ENCODE data around the gene ZNRF2.

Gene ZNRF2

DNA sequence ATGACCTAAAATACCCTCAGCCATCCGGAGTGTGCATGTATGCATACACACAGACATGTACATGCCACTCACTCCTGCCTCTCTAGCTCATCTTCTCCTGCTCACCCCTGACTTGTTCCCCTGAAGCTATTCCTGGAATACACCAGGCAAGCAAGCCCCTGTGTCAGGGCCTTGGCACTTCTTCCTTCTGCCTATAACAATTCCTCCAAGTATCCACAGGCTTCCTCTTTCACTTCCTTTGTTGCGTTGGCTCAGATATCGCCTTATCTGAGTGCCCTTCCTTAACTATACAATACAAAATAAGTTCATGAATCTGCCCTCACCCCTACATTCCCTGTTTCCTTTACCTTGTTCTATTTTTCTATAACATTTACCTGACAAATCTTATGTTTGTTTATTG, 105.4 kb downstream of the ZNRF2 start:
- Histone ChIP-seq H3K4me1 (ENCODE audit: control insufficient read depth in 5 of 5, insufficient read depth in 5 of 5, low read length in 5 of 5) (peaks cover 0 to 6% (median 0%) of the 10 kb centered on the region in 5 donors), H3K27ac (ENCODE audit: low read depth, low read length) (no peak overlapping the region), H3K27me3 (ENCODE audit: control insufficient read depth in 5 of 5, insufficient read depth in 4 of 5, low read length in 5 of 5) (no peaks in the 10 kb centered on the region), H3K9ac (ENCODE audit: low read length in 5 of 5) (no peak overlapping the region), H3K36me3 (ENCODE audit: control insufficient read depth in 5 of 5, insufficient read depth in 5 of 5, low read length in 5 of 5) (peaks cover 0 to 4% (median 0%) of the 10 kb centered on the region in 5 donors), H3K4me3 (ENCODE audit: low read depth in 1 of 5, low read length in 5 of 5) (no peak overlapping the region), H3K9me3 (ENCODE audit: control insufficient read depth in 5 of 5, low read length in 5 of 5) (no peaks in the 10 kb centered on the region)

DNA sequence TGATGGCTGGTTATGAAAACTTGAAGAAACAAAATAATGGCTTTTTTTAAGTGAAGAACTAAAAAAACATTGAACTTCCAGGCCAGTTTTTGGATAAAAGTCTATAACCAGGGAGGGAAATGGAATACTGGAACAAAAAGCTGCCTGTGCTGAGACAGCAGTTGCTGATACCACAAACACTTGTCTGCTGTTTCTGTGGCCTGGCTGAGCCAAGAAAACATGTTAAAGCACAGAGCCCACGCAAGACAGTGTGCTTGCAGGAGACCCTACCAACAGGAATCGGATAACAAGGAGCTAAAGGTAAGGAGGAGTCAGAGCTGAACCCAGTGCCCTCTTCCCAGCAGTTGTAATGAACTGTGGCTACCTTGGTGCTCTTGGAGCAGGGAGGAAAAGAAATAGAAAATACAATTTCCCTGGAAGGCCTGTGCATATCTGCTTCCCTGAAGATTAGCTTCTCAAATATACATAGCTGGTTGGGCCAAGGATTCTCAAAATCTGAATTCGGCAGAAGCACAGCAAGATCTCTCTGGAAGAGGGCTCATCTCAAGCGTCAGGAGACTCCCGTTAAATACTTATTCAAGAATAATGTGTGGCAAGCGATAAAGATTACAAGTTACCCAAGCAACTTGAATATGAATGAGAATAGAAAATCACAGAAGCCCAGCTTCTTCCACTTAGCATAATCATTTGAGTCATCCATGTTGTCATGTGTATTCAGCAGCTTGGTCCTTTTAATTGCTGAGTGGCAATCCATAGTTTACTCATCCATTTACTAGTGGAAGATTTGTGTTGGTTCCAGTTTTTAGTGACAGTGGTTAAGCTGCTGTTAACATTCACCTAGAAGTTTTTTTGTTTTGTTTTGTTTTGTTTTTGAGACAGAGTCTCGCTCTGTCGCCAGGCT, 106.6 kb downstream of the ZNRF2 start:
- no peaks in the 10 kb centered on the region for H3K9me3 ChIP-seq (ENCODE audit: control insufficient read depth in 5 of 5, low read length in 5 of 5)
- peaks cover 0 to 4% (median 0%) of the 10 kb centered on the region in 5 donors for H3K36me3 ChIP-seq (ENCODE audit: control insufficient read depth in 5 of 5, insufficient read depth in 5 of 5, low read length in 5 of 5)
- H3K27me3 ChIP-seq (ENCODE audit: control insufficient read depth in 5 of 5, insufficient read depth in 4 of 5, low read length in 5 of 5) = no peaks in the 10 kb centered on the region
- peaks cover 0 to 6% (median 0%) of the 10 kb centered on the region in 5 donors for H3K4me1 ChIP-seq (ENCODE audit: control insufficient read depth in 5 of 5, insufficient read depth in 5 of 5, low read length in 5 of 5)
- H3K4me3 ChIP-seq (ENCODE audit: low read depth in 1 of 5, low read length in 5 of 5) = no peak overlapping the region
- no peak overlapping the region for H3K27ac ChIP-seq (ENCODE audit: low read depth, low read length)
- H3K9ac ChIP-seq (ENCODE audit: low read length in 5 of 5) = no peak overlapping the region

DNA sequence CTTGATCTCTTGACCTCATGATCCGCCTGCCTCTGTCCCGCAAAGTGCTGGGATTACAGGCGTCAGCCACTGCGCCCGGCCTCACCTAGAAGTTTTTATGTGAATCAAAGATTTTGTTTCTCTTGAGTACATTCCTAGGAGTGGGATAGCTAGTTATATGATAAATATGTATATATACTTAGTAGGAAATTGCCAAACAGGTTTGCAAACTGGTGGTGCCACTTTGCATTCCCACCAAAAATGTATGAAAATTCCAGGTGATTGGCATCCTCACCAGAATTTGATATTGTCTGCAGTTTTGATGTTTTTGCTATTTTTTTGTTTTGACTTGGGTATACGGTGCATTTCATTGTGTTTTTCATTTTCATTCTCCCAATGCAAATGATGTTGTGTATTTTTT, 107.4 kb downstream of the ZNRF2 start:
- Histone ChIP-seq H3K4me1 (ENCODE audit: control insufficient read depth in 5 of 5, insufficient read depth in 5 of 5, low read length in 5 of 5) (peaks cover 0 to 6% (median 0%) of the 10 kb centered on the region in 5 donors), H3K9me3 (ENCODE audit: control insufficient read depth in 5 of 5, low read length in 5 of 5) (no peaks in the 10 kb centered on the region), H3K4me3 (ENCODE audit: low read depth in 1 of 5, low read length in 5 of 5) (no peak overlapping the region), H3K36me3 (ENCODE audit: control insufficient read depth in 5 of 5, insufficient read depth in 5 of 5, low read length in 5 of 5) (peaks cover 0 to 4% (median 0%) of the 10 kb centered on the region in 5 donors), H3K27me3 (ENCODE audit: control insufficient read depth in 5 of 5, insufficient read depth in 4 of 5, low read length in 5 of 5) (no peaks in the 10 kb centered on the region), H3K9ac (ENCODE audit: low read length in 5 of 5) (no peak overlapping the region), H3K27ac (ENCODE audit: low read depth, low read length) (no peak overlapping the region)

DNA sequence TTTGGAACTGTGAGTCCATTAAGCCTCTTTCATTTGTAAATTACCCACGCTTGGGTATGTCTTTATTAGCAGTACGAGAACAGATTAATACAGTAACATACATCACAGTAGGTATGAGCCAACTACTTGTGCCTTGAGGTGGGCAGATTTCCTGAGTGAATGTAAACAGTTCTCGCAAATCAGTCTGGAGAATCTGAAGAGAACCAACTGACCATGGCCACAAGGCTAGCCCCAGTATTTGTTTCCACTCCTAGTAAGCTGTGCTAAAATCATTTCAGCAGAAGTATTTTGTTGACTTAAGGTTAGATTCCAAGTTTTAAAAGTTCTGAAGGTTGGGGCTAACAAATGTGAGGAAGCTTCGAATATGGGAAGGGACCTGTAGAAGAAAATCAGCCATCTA, 111.3 kb downstream of the ZNRF2 start:
- Histone ChIP-seq H3K4me1 (ENCODE audit: control insufficient read depth in 5 of 5, insufficient read depth in 5 of 5, low read length in 5 of 5) (no peaks in the 10 kb centered on the region), H3K9ac (ENCODE audit: low read length in 5 of 5) (no peak overlapping the region), H3K27me3 (ENCODE audit: control insufficient read depth in 5 of 5, insufficient read depth in 4 of 5, low read length in 5 of 5) (no peaks in the 10 kb centered on the region), H3K4me3 (ENCODE audit: low read depth in 1 of 5, low read length in 5 of 5) (no peak overlapping the region), H3K36me3 (ENCODE audit: control insufficient read depth in 5 of 5, insufficient read depth in 5 of 5, low read length in 5 of 5) (no peaks in the 10 kb centered on the region), H3K27ac (ENCODE audit: low read depth, low read length) (no peak overlapping the region), H3K9me3 (ENCODE audit: control insufficient read depth in 5 of 5, low read length in 5 of 5) (no peaks in the 10 kb centered on the region)

DNA sequence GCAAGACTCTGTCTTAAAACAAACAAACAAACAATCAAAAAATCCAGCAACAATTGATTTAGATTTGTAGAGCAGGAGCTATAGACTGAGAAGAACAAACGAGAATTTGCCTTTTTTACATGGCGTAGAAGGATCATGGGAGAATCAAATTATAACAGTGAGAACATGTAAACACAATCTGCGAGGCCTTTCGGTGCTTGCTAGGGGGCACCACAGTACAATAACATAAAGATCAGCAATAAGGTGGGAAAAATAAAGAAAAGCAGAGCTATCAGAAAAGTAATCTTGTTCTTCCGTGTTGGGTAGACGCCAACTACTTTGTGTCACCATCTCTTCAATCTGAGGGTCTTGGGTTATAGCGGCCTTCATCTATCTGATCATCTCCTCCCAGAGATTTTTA, 112.0 kb downstream of the ZNRF2 start:
- Histone ChIP-seq H3K27me3 (ENCODE audit: control insufficient read depth in 5 of 5, insufficient read depth in 4 of 5, low read length in 5 of 5) (no peaks in the 10 kb centered on the region), H3K4me3 (ENCODE audit: low read depth in 1 of 5, low read length in 5 of 5) (no peak overlapping the region), H3K27ac (ENCODE audit: low read depth, low read length) (no peak overlapping the region), H3K9me3 (ENCODE audit: control insufficient read depth in 5 of 5, low read length in 5 of 5) (no peaks in the 10 kb centered on the region), H3K36me3 (ENCODE audit: control insufficient read depth in 5 of 5, insufficient read depth in 5 of 5, low read length in 5 of 5) (no peaks in the 10 kb centered on the region), H3K4me1 (ENCODE audit: control insufficient read depth in 5 of 5, insufficient read depth in 5 of 5, low read length in 5 of 5) (no peaks in the 10 kb centered on the region), H3K9ac (ENCODE audit: low read length in 5 of 5) (no peak overlapping the region)

DNA sequence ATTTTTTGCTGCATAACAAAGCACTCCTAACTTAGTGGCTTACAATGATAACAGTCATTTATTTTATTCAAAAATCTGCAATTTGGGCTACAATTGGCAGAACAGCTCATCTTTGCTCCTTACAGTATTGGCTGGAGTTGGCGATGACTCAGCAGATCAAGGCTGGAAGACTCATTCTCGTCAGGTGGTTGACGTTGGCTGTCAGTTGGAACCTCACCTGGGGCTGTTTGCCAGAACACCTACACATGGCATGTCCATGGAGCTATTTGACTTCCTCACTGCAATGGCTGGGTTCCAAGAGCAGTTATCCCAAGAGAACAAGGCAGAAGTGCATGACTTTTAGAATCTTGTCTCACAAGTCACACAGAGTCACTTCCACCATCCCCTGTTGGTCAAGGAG, 119.1 kb downstream of the ZNRF2 start:
- no peaks in the 10 kb centered on the region for H3K4me1 ChIP-seq (ENCODE audit: control insufficient read depth in 5 of 5, insufficient read depth in 5 of 5, low read length in 5 of 5)
- H3K4me3 ChIP-seq (ENCODE audit: low read depth in 1 of 5, low read length in 5 of 5) = no peak overlapping the region
- no peak overlapping the region for H3K27ac ChIP-seq (ENCODE audit: low read depth, low read length)
- H3K27me3 ChIP-seq (ENCODE audit: control insufficient read depth in 5 of 5, insufficient read depth in 4 of 5, low read length in 5 of 5) = no peaks in the 10 kb centered on the region
- H3K9ac ChIP-seq (ENCODE audit: low read length in 5 of 5) = no peak overlapping the region
- no peaks in the 10 kb centered on the region for H3K9me3 ChIP-seq (ENCODE audit: control insufficient read depth in 5 of 5, low read length in 5 of 5)
- H3K36me3 ChIP-seq (ENCODE audit: control insufficient read depth in 5 of 5, insufficient read depth in 5 of 5, low read length in 5 of 5) = peaks cover 0 to 4% (median 2%) of the 10 kb centered on the region in 5 donors

DNA sequence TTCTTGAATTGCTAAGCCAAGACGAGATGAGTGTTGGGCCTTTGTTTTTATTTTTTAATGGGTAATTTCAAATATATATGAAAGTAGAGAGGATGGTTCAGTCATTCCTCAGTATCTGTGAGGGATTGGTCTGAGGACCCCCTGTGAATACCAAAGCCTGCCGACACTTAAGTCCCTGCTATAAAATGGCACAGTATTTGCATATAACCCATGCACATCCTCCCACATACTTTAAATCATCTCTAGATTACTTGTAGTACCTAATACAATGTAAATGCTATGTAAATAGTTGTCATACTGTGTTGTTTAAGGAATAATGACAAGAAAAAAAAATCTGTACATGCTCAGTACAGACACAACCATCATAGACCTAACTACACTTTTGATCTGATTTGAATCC, 120.8 kb downstream of the ZNRF2 start:
- H3K4me3 ChIP-seq (ENCODE audit: low read depth in 1 of 5, low read length in 5 of 5) = no peak overlapping the region
- no peaks in the 10 kb centered on the region for H3K9me3 ChIP-seq (ENCODE audit: control insufficient read depth in 5 of 5, low read length in 5 of 5)
- H3K27ac ChIP-seq (ENCODE audit: low read depth, low read length) = no peak overlapping the region
- no peaks in the 10 kb centered on the region for H3K4me1 ChIP-seq (ENCODE audit: control insufficient read depth in 5 of 5, insufficient read depth in 5 of 5, low read length in 5 of 5)
- H3K36me3 ChIP-seq (ENCODE audit: control insufficient read depth in 5 of 5, insufficient read depth in 5 of 5, low read length in 5 of 5) = peaks cover 0 to 4% (median 2%) of the 10 kb centered on the region in 5 donors
- H3K9ac ChIP-seq (ENCODE audit: low read length in 5 of 5) = no peak overlapping the region
- H3K27me3 ChIP-seq (ENCODE audit: control insufficient read depth in 5 of 5, insufficient read depth in 4 of 5, low read length in 5 of 5) = no peaks in the 10 kb centered on the region

DNA sequence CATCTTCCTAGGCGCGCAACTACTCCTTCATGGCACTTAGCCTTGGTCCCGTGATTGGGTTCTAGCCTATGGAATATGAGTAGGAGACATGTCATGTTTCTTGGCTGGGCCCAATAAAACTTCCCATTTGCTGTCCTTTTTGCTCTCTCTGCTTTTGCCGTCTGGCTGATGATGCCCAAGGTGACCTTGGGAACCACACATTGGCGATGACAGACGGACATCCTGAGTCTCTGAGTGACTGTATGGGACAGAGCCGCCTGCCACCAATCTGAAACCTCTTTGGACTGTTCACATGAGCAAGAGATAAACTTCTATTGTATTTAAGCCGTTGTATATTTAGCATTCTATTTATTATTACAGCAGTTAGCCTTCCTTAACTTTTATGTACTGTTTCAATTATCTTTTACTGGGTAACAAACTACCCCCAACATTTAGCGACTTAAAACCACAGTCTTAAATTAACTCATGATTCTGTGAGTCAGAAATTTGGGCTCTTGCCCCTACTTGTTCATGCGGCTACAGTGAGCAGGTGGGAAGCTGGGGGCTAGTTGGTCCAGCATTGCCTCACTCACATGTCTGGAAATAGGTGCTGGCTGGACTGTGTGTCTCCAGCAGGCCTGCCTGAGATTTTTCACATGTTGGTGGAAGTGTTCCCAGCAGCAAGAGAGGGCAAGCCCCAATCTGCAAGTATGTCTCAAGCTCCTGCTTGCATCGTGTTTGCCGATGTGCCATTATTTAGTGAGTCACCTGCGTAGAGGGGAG, 122.4 kb downstream of the ZNRF2 start:
- peaks cover 0 to 4% (median 2%) of the 10 kb centered on the region in 5 donors for H3K36me3 ChIP-seq (ENCODE audit: control insufficient read depth in 5 of 5, insufficient read depth in 5 of 5, low read length in 5 of 5)
- H3K4me1 ChIP-seq (ENCODE audit: control insufficient read depth in 5 of 5, insufficient read depth in 5 of 5, low read length in 5 of 5) = peaks cover 0 to 4% (median 0%) of the 10 kb centered on the region in 5 donors
- no peaks in the 10 kb centered on the region for H3K27me3 ChIP-seq (ENCODE audit: control insufficient read depth in 5 of 5, insufficient read depth in 4 of 5, low read length in 5 of 5)
- no peak overlapping the region for H3K4me3 ChIP-seq (ENCODE audit: low read depth in 1 of 5, low read length in 5 of 5)
- no peak overlapping the region for H3K9ac ChIP-seq (ENCODE audit: low read length in 5 of 5)
- no peak overlapping the region for H3K27ac ChIP-seq (ENCODE audit: low read depth, low read length)
- no peaks in the 10 kb centered on the region for H3K9me3 ChIP-seq (ENCODE audit: control insufficient read depth in 5 of 5, low read length in 5 of 5)

DNA sequence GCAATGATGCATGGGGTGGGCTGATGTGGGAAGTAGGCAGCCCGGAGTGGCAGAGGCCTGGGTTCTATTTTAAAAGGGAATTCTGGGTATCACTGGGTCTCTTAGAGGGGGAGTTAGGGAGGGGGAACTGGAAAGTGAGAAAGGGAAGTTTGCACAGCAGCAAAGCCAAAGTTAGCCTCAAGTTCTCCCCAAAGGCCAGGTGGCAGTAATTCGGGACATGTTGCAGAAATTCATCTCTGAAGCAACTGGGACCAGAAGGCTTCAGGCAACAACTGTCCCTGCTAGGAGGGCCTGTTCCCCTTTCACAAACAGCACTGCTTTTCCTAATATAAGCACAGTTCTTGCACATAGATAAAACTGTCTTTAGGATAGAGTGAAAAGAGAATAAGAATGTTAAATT, 126.8 kb downstream of the ZNRF2 start:
- Histone ChIP-seq H3K27me3 (ENCODE audit: control insufficient read depth in 5 of 5, insufficient read depth in 4 of 5, low read length in 5 of 5) (no peaks in the 10 kb centered on the region), H3K36me3 (ENCODE audit: control insufficient read depth in 5 of 5, insufficient read depth in 5 of 5, low read length in 5 of 5) (no peaks in the 10 kb centered on the region), H3K4me3 (ENCODE audit: low read depth in 1 of 5, low read length in 5 of 5) (no peak overlapping the region), H3K27ac (ENCODE audit: low read depth, low read length) (no peak overlapping the region), H3K9ac (ENCODE audit: low read length in 5 of 5) (no peak overlapping the region), H3K4me1 (ENCODE audit: control insufficient read depth in 5 of 5, insufficient read depth in 5 of 5, low read length in 5 of 5) (peaks cover 0 to 16% (median 6%) of the 10 kb centered on the region in 5 donors), H3K9me3 (ENCODE audit: control insufficient read depth in 5 of 5, low read length in 5 of 5) (no peaks in the 10 kb centered on the region)

DNA sequence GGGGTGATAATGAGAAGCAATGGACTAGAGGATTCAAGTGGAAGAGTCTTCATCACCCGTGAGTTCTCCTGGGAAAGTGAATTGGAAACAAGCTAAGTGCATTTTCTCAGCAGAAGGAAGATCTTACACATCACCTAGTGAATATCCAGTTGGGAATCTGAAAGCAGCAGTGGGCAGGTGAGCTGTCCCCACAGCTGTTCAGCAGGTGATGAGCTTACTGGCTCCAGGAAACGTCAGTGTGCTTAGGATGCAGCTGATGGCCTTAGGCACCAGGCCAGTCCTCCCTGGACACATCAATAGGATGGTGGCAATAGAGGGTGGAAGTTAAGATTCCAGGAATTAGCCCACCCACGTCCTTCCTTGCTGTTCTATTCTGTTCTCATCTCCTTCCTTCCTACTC, 127.5 kb downstream of the ZNRF2 start:
- H3K27ac ChIP-seq (ENCODE audit: low read depth, low read length) = no peak overlapping the region

More for the DNA sequence above, 127.5 kb downstream of the ZNRF2 start:
- peaks cover 0 to 16% (median 6%) of the 10 kb centered on the region in 5 donors for H3K4me1 ChIP-seq (ENCODE audit: control insufficient read depth in 5 of 5, insufficient read depth in 5 of 5, low read length in 5 of 5)
- H3K9me3 ChIP-seq (ENCODE audit: control insufficient read depth in 5 of 5, low read length in 5 of 5) = no peaks in the 10 kb centered on the region
- H3K9ac ChIP-seq (ENCODE audit: low read length in 5 of 5) = no peak overlapping the region
- H3K27me3 ChIP-seq (ENCODE audit: control insufficient read depth in 5 of 5, insufficient read depth in 4 of 5, low read length in 5 of 5) = no peaks in the 10 kb centered on the region
- no peak overlapping the region for H3K4me3 ChIP-seq (ENCODE audit: low read depth in 1 of 5, low read length in 5 of 5)
- no peaks in the 10 kb centered on the region for H3K36me3 ChIP-seq (ENCODE audit: control insufficient read depth in 5 of 5, insufficient read depth in 5 of 5, low read length in 5 of 5)

All from subcutaneous abdominal adipose tissue (tissue), 5 donors.